H1 (cell line): ENCODE measurements around the gene TUBGCP6. TPM values are rescaled to one million over a fixed set of nuclear protein-coding genes. Genes with fewer than 3 reads are reported as not detected.

Source experiments
- ASH2L ChIP-seq: fragments of 200-600, 300-600 bp; sonication (generic); IDR thresholded peaks from one replicate; pipeline ENCODE4 v1.7.1; 2017; ENCODE audit warnings: low read length
- NANOG ChIP-seq: IDR thresholded peaks from 2 replicates; pipeline ENCODE4 v1.6.1; 2011; ENCODE audit warnings: low read length, low read depth, mild to moderate bottlenecking, inconsistent platforms; ENCODE audit not compliant: insufficient read depth, poor library complexity, severe bottlenecking
- RNF2 ChIP-seq: fragments of 200-900, 300-1000 bp; sonication (generic); IDR thresholded peaks from 2 replicates; pipeline ENCODE4 v1.7.1; 2016; ENCODE audit warnings: borderline replicate concordance, low read depth, mild to moderate bottlenecking, antibody characterized with exemption, low read length; ENCODE audit not compliant: poor library complexity, severe bottlenecking; ENCODE audit errors: missing control alignments
- polyA plus RNA-seq, 7 experiments: library from polyadenylated mRNA; depleted of rRNA in 3 of 7; stranded (reverse) in 5 of 7; unstranded in 2 of 7; fragments of >200 nt in 5 of 7; fragments of 200-250 nt in 2 of 7; gene quantifications; 1 replicate in 5 of 7; 2 replicates in 1 of 7; 4 replicates in 1 of 7; pipeline versions ENCODE4 v1.2.1 to v1.2.3, GENCODE V29; 2011 to 2013; ENCODE audit warnings: missing spikeins in 2 of 7, mixed read lengths in 2 of 7
- total RNA-seq: library from RNA; stranded (reverse); fragmentation: NEBNext Ultra II Directional; extraction: Animal tissue kit (Norgen Biotek cat#: 25700); gene quantifications from 2 replicates; pipeline ENCODE4 v1.2.1, GENCODE V29; 2021

TUBGCP6 gene
- total and polyA plus RNA-seq, 2 of the 8 experiments (the other 6 are each of a cell fraction or from before 2014, with no cell fraction given) = 24.2 to 24.7 TPM

- TF ChIP-seq NANOG = no peak
- TF ChIP-seq RNF2 = no peak
- TF ChIP-seq ASH2L = no peak
Measured at GRCh38 chr22:50207383-50208140, 37.3 kb downstream of the TUBGCP6 start (continued).
